ENCODE measurements around the gene CPSF6. TPM values are rescaled to one million over a fixed set of nuclear protein-coding genes. Genes with fewer than 3 reads are reported as not detected.

Gene CPSF6
- total and polyA plus RNA-seq, 12 donors = 13.2 to 52.0 (median 41.4) TPM

- TF ChIP-seq, protein P1, sequence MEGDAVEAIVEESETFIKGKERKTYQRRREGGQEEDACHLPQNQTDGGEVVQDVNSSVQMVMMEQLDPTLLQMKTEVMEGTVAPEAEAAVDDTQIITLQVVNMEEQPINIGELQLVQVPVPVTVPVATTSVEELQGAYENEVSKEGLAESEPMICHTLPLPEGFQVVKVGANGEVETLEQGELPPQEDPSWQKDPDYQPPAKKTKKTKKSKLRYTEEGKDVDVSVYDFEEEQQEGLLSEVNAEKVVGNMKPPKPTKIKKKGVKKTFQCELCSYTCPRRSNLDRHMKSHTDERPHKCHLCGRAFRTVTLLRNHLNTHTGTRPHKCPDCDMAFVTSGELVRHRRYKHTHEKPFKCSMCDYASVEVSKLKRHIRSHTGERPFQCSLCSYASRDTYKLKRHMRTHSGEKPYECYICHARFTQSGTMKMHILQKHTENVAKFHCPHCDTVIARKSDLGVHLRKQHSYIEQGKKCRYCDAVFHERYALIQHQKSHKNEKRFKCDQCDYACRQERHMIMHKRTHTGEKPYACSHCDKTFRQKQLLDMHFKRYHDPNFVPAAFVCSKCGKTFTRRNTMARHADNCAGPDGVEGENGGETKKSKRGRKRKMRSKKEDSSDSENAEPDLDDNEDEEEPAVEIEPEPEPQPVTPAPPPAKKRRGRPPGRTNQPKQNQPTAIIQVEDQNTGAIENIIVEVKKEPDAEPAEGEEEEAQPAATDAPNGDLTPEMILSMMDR (IDR thresholded peaks at IDR 0.05) = no peak
- no peak for TF ChIP-seq POLR2A (IDR thresholded peaks at IDR 0.05)
- Histone ChIP-seq H3K9me3 (replicated peaks in 1 of 3) (no peaks in the 10 kb centered on the region), H3K36me3 (replicated peaks in 1 of 2) (no peaks in the 10 kb centered on the region), H3K27me3 (no peaks in the 10 kb centered on the region), H3K4me1 (replicated peaks in 1 of 2) (no peaks in the 10 kb centered on the region), H3K27ac (no peak overlapping the region), H3K4me3 (no peak overlapping the region)
- no peak for DNase-seq
- intact Hi-C loops (cut with DNase I) = no loop called here
Observed at GRCh38 chr12:69291278-69291593, 51.9 kb downstream of the CPSF6 start.

DNA sequence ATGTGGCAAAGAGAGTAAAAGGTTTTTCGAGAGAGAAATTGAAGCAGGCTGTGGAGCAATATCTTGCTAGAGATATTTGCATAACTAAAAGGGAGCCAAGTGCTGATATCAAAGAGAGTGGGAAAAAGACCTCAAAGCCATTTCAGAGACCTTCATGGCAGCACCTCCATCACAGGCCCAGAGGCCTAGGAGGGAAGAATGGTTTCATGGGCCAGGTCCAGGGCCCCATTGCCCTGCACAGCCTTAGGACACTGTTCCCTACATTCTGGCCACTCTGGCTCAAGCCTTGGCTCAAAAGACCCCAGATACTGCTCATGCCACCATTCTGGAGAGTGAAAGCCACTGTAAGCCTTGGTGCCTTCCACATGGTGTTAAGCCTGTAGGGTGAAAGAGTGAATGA, 58.8 kb downstream of the CPSF6 start:
- no peaks in the 10 kb centered on the region for H3K9me3 ChIP-seq (replicated peaks in 1 of 3)
- H3K4me1 ChIP-seq (replicated peaks in 1 of 2) = no peaks in the 10 kb centered on the region
- no peak overlapping the region for H3K27ac ChIP-seq
- no peaks in the 10 kb centered on the region for H3K27me3 ChIP-seq
- TF ChIP-seq POLR2A (IDR thresholded peaks at IDR 0.05) = no peak
- TF ChIP-seq, protein P1 (IDR thresholded peaks at IDR 0.05) = no peak
- DNase-seq = no peak
- 87 to 91% (median 90%) methylated on average over 1 of the region's 1 CpG for WGBS, 4 donors
- intact Hi-C loops (cut with DNase I) = no loop called here
- H3K36me3 ChIP-seq (replicated peaks in 1 of 2) = no peaks in the 10 kb centered on the region
- H3K4me3 ChIP-seq = no peak overlapping the region

GRCh38 chr12:69298947-69299346, 59.6 kb downstream of the CPSF6 start:
- H3K4me3 ChIP-seq = no peak overlapping the region
- DNase-seq = no peak
- TF ChIP-seq POLR2A (IDR thresholded peaks at IDR 0.05) = no peak
- TF ChIP-seq, protein P1 (IDR thresholded peaks at IDR 0.05) = no peak
- intact Hi-C loops (cut with DNase I) = no loop called here
- H3K27me3 ChIP-seq = no peaks in the 10 kb centered on the region
- 80 to 89% (median 85%) methylated on average over 2 of the region's 2 CpGs for WGBS, 4 donors
- H3K4me1 ChIP-seq (replicated peaks in 1 of 2) = no peaks in the 10 kb centered on the region
- peaks cover 0 to under 1% (median 0%) of the 10 kb centered on the region in 3 donors for H3K9me3 ChIP-seq (replicated peaks in 1 of 3)
- H3K36me3 ChIP-seq (replicated peaks in 1 of 2) = no peaks in the 10 kb centered on the region
- H3K27ac ChIP-seq = no peak overlapping the region

- Histone ChIP-seq H3K9me3 (replicated peaks in 1 of 3) (peaks cover 0 to 6% (median 0%) of the 10 kb centered on the region in 3 donors), H3K4me1 (replicated peaks in 1 of 2) (no peaks in the 10 kb centered on the region), H3K36me3 (replicated peaks in 1 of 2) (no peaks in the 10 kb centered on the region), H3K27ac (no peak overlapping the region), H3K27me3 (no peaks in the 10 kb centered on the region), H3K4me3 (no peak overlapping the region)
- no peak for DNase-seq
- no peak for TF ChIP-seq POLR2A (IDR thresholded peaks at IDR 0.05)
- TF ChIP-seq, protein P1 (IDR thresholded peaks at IDR 0.05) = no peak
- WGBS, 4 donors = 75 to 96% (median 91%) methylated on average over 1 of the region's 1 CpG
- intact Hi-C loops (cut with DNase I) = no loop called here
Observed at GRCh38 chr12:69304284-69304683, 64.9 kb downstream of the CPSF6 start.
